Lower lobe of right lung (tissue), 2 donors: ENCODE data around the gene EIF4G2. TPM values are rescaled to one million over a fixed set of nuclear protein-coding genes. Genes with fewer than 3 reads are reported as not detected.

Experiments
- ATAC-seq, 2 donors: fragments of 200-7000 bp; cut with Tn5 transposase; one replicate each; pipeline ENCODE4 v1.9.1; 2020 to 2022; ENCODE audit warnings: mild to moderate bottlenecking in 2 of 2, moderate library complexity in 2 of 2
- DNase-seq: peaks from one replicate; pipeline ENCODE4 v3.0.0-alpha.2; 2020
- H3K27ac ChIP-seq: fragments of 200-600 bp; one replicate; pipeline ENCODE4 v1.8.0; 2022
- H3K27me3 ChIP-seq: fragments of 200-600 bp; one replicate; pipeline ENCODE4 v1.8.0; 2022; ENCODE audit warnings: low read depth
- H3K36me3 ChIP-seq: fragments of 200-600 bp; one replicate; pipeline ENCODE4 v1.8.0; 2022; ENCODE audit warnings: mild to moderate bottlenecking
- H3K4me1 ChIP-seq: fragments of 200-600 bp; one replicate; pipeline ENCODE4 v1.8.0; 2022
- H3K4me3 ChIP-seq: fragments of 200-600 bp; one replicate; pipeline ENCODE4 v1.8.0; 2022; ENCODE audit warnings: mild to moderate bottlenecking
- H3K9me3 ChIP-seq: fragments of 200-600 bp; one replicate; pipeline ENCODE4 v1.8.0; 2022
- CTCF ChIP-seq: fragments of 200-600 bp; IDR thresholded peaks from one replicate; pipeline ENCODE4 v1.8.0; 2022; ENCODE audit warnings: antibody characterized with exemption, mild to moderate bottlenecking
- intact Hi-C: fragments of 100-400 bp; cut with DNase I; formaldehyde crosslinking; loops from one replicate; pipeline ENCODE4 v1.11.0; 2022
- total RNA-seq: library from RNA; stranded (reverse); fragmentation: NEBNext Ultra II Directional; extraction: Animal tissue kit (Norgen Biotek cat#: 25700); gene quantifications from one replicate; pipeline ENCODE4 v1.2.1, GENCODE V29; 2021
- donor health status: DM: no; HTN: yes; CAD: no; lungs with severe emphysema.

Gene EIF4G2
- total RNA-seq, 1 donor from 2014 or later: 778 TPM

- Histone ChIP-seq H3K9me3 (no peaks in the 10 kb centered on the region), H3K27me3 (no peaks in the 10 kb centered on the region), H3K36me3 (peaks cover 30% of the 10 kb centered on the region), H3K27ac (no peak overlapping the region), H3K4me3 (no peak overlapping the region), H3K4me1 (peaks cover 12% of the 10 kb centered on the region)
- intact Hi-C loops: no loop called here
- no peak for DNase-seq
- ATAC-seq: no peak
- TF ChIP-seq CTCF: no peak
These were observed 28.7 kb downstream of the EIF4G2 start for GRCh38 chr11:10780040-10780439.

- Histone ChIP-seq H3K27me3 (no peaks in the 10 kb centered on the region), H3K36me3 (peaks cover 30% of the 10 kb centered on the region), H3K9me3 (no peaks in the 10 kb centered on the region), H3K27ac (peak overlapping the region; percentile 12), H3K4me3 (no peak overlapping the region), H3K4me1 (peaks cover 11% of the 10 kb centered on the region)
- TF ChIP-seq CTCF: no peak
- intact Hi-C loops: no loop called here
- DNase-seq (no peak), ATAC-seq (no peak)
These were observed 29.6 kb downstream of the EIF4G2 start for GRCh38 chr11:10779086-10779485.

- no peak for DNase-seq
- Histone ChIP-seq H3K36me3 (peaks cover 30% of the 10 kb centered on the region), H3K27ac (peak overlapping the region; percentile 12), H3K4me1 (peaks cover 11% of the 10 kb centered on the region), H3K9me3 (no peaks in the 10 kb centered on the region), H3K27me3 (no peaks in the 10 kb centered on the region), H3K4me3 (no peak overlapping the region)
- intact Hi-C loops: no loop called here
- TF ChIP-seq CTCF: no peak
- ATAC-seq: peak; percentile 16 to 45
These were observed 30.3 kb downstream of the EIF4G2 start for GRCh38 chr11:10778217-10778970.

GRCh38 chr11:10777806-10778205 is 30.9 kb downstream of the EIF4G2 start:
- DNase-seq: no peak
- intact Hi-C loops: no loop called here
- ATAC-seq: peak in 1 of 2 donors; percentile 27
- peaks cover 11% of the 10 kb centered on the region for H3K4me1 ChIP-seq
- H3K36me3 ChIP-seq: peaks cover 30% of the 10 kb centered on the region
- peak overlapping the region; percentile 5 for H3K27ac ChIP-seq
- H3K4me3 ChIP-seq: no peak overlapping the region
- no peaks in the 10 kb centered on the region for H3K9me3 ChIP-seq
- TF ChIP-seq CTCF: no peak
- H3K27me3 ChIP-seq: no peaks in the 10 kb centered on the region

GRCh38 chr11:10777393-10777793 is 31.3 kb downstream of the EIF4G2 start:
- Histone ChIP-seq H3K9me3 (no peaks in the 10 kb centered on the region), H3K27ac (peak overlapping the region; percentile 5), H3K27me3 (no peaks in the 10 kb centered on the region), H3K4me1 (peaks cover 11% of the 10 kb centered on the region), H3K36me3 (peaks cover 30% of the 10 kb centered on the region), H3K4me3 (no peak overlapping the region)
- TF ChIP-seq CTCF: no peak
- no peak for ATAC-seq
- intact Hi-C loops: no loop called here
- no peak for DNase-seq
